Measurements from ENCODE around the gene CNOT6. TPM values are rescaled to one million over a fixed set of nuclear protein-coding genes. Genes with fewer than 3 reads are reported as not detected.

Gene CNOT6
- total and polyA plus RNA-seq, 10 of the 15 experiments (the other 5 are each of a cell fraction or from before 2014, with no cell fraction given), result 3.8 to 22.1 (median 12.1) TPM

- ChIA-PET RAD21 (ENCODE audit: unreplicated experiment) (no interaction called here), SMC1A (ENCODE audit: uncharacterized antibody, unreplicated experiment) (no interaction called here), CTCF (no interaction called here), POLR2A (no interaction called here)
- Histone ChIP-seq H3K9me3 (replicated peaks; ENCODE audit: control insufficient read depth, insufficient read depth, low read length) (no peaks in the 10 kb centered on the region), H3K27ac (ENCODE audit: control insufficient read depth, insufficient read depth) (no peak overlapping the region), H3K27me3 (replicated peaks in 1 of 2; ENCODE audit: control insufficient read depth in 2 of 2, insufficient read depth in 2 of 2, low read length in 1 of 2) (no peaks in the 10 kb centered on the region), H3K36me3 (ENCODE audit: control insufficient read depth in 2 of 2, insufficient read depth in 2 of 2, low read length in 1 of 2) (no peaks in the 10 kb centered on the region), H3K4me3 (no peak overlapping the region), H3K9ac (ENCODE audit: control insufficient read depth, insufficient read depth, low read length) (no peak overlapping the region), H3K4me2 (ENCODE audit: control insufficient read depth, insufficient read depth) (no peak overlapping the region), H2AFZ (ENCODE audit: control insufficient read depth, low read depth, low read length) (no peak overlapping the region), H4K20me1 (ENCODE audit: control insufficient read depth, insufficient read depth) (no peaks in the 10 kb centered on the region), H3K79me2 (ENCODE audit: control insufficient read depth, insufficient read depth, low read length) (no peaks in the 10 kb centered on the region), H3K4me1 (ENCODE audit: control insufficient read depth, insufficient read depth, low read length) (no peaks in the 10 kb centered on the region)
- intact Hi-C loops (cut with micrococcal nuclease; ENCODE audit: unreplicated experiment), result no loop called here
- no TSS peak for BruUV-seq (replicated peaks)
- FAIRE-seq (no peak), ATAC-seq (no peak), DNase-seq (ENCODE audit: low read depth, low spot score) (no peak)
- in situ Hi-C loops (cut with MboI), result no loop called here
- no peak for TF ChIP-seq CHD1 (IDR thresholded peaks at IDR 0.05; ENCODE audit: low read depth, low read length)
- 34% methylated on average over 21 of the region's 24 CpGs for WGBS (ENCODE audit: insufficient coverage, insufficient replicate concordance, low lambda C conversion rate, missing lambda C conversion rate)
Observed at GRCh38 chr5:180596668-180597231, 102.6 kb downstream of the CNOT6 start.

GRCh38 chr5:180598316-180598701 lies 104.1 kb downstream of the CNOT6 start:
- no peaks in the 10 kb centered on the region for H3K27me3 ChIP-seq (replicated peaks in 1 of 2; ENCODE audit: control insufficient read depth in 2 of 2, insufficient read depth in 2 of 2, low read length in 1 of 2)
- H3K36me3 ChIP-seq (ENCODE audit: control insufficient read depth in 2 of 2, insufficient read depth in 2 of 2, low read length in 1 of 2), result no peaks in the 10 kb centered on the region
- H3K9me3 ChIP-seq (replicated peaks; ENCODE audit: control insufficient read depth, insufficient read depth, low read length), result no peaks in the 10 kb centered on the region
- no peak overlapping the region for H3K9ac ChIP-seq (ENCODE audit: control insufficient read depth, insufficient read depth, low read length)
- H3K4me1 ChIP-seq (ENCODE audit: control insufficient read depth, insufficient read depth, low read length), result no peaks in the 10 kb centered on the region
- DNase-seq (ENCODE audit: low read depth, low spot score) (no peak), ATAC-seq (no peak), FAIRE-seq (no peak)
- H4K20me1 ChIP-seq (ENCODE audit: control insufficient read depth, insufficient read depth), result no peaks in the 10 kb centered on the region
- no peak for TF ChIP-seq RB1 (IDR thresholded peaks at IDR 0.05; ENCODE audit: borderline replicate concordance)
- no peak for TF ChIP-seq NRF1 (conservative IDR thresholded peaks at IDR 0.05; ENCODE audit: low read depth, low read length)
- TF ChIP-seq CHD1 (IDR thresholded peaks at IDR 0.05; ENCODE audit: low read depth, low read length), result no peak
- no peak for TF ChIP-seq MEF2B (IDR thresholded peaks at IDR 0.05; ENCODE audit: partially characterized antibody, poor library complexity, severe bottlenecking)
- no peak for TF ChIP-seq BCL3 (IDR thresholded peaks at IDR 0.05; ENCODE audit: borderline replicate concordance, insufficient read depth, low read depth, low read length, poor library complexity, severe bottlenecking)
- no peak for TF ChIP-seq MAX (IDR thresholded peaks at IDR 0.05; ENCODE audit: low read depth, low read length)
- TF ChIP-seq SUZ12 (IDR thresholded peaks at IDR 0.05; ENCODE audit: unreplicated experiment), result no peak
- no peak for TF ChIP-seq HCFC1 (IDR thresholded peaks at IDR 0.05; ENCODE audit: low read length)
- TF ChIP-seq BMI1 (IDR thresholded peaks at IDR 0.05; ENCODE audit: borderline replicate concordance), result no peak
- no peak for TF ChIP-seq EED (IDR thresholded peaks at IDR 0.05; ENCODE audit: low read depth)
- TF ChIP-seq ZSCAN29 (IDR thresholded peaks at IDR 0.05), result no peak
- no peak for TF ChIP-seq JUND (IDR thresholded peaks at IDR 0.05; ENCODE audit: low read depth, low read length)
- TF ChIP-seq EGR1 (IDR thresholded peaks at IDR 0.05; ENCODE audit: borderline replicate concordance in 1 of 2, low read depth in 2 of 2, low read length in 2 of 2), result no peak
- no peak overlapping the region for H3K4me2 ChIP-seq (ENCODE audit: control insufficient read depth, insufficient read depth)
- BruUV-seq (replicated peaks), result no TSS peak
- in situ Hi-C loops (cut with MboI), result no loop called here
- intact Hi-C loops (cut with micrococcal nuclease; ENCODE audit: unreplicated experiment), result no loop called here
- H3K27ac ChIP-seq (ENCODE audit: control insufficient read depth, insufficient read depth), result no peak overlapping the region
- H3K79me2 ChIP-seq (ENCODE audit: control insufficient read depth, insufficient read depth, low read length), result no peaks in the 10 kb centered on the region
- no peak overlapping the region for H2AFZ ChIP-seq (ENCODE audit: control insufficient read depth, low read depth, low read length)
- WGBS (ENCODE audit: insufficient coverage, insufficient replicate concordance, low lambda C conversion rate, missing lambda C conversion rate), result 50% methylated on average over 9 of the region's 9 CpGs
- ChIA-PET POLR2A (interaction anchor here (0.7 kb wide), 1 partner anchor 430 kb away, joined by 3 read pairs; no protein-coding TSS in a partner anchor), RAD21 (ENCODE audit: unreplicated experiment) (no interaction called here), SMC1A (ENCODE audit: uncharacterized antibody, unreplicated experiment) (no interaction called here), CTCF (no interaction called here)
- H3K4me3 ChIP-seq, result no peak overlapping the region

All from GM12878 (cell line).